HEK293 (cell line): ENCODE measurements around the gene SOX13.

Experiments
- BCL11A ChIP-seq: fragments of 450-650 bp; formaldehyde crosslinking; IDR thresholded peaks from 2 replicates; pipeline ENCODE4 v1.5.1; 2016; ENCODE audit warnings: low read depth, missing biosample characterization, missing genetic modification characterization
- ELK4 ChIP-seq: IDR thresholded peaks from 2 replicates; pipeline ENCODE4 v1.6.1; 2011; ENCODE audit warnings: mild to moderate bottlenecking, low read depth, low read length, borderline replicate concordance
- GLI4 ChIP-seq: fragments of 450-650 bp; formaldehyde crosslinking; IDR thresholded peaks from 2 replicates; pipeline ENCODE4 v1.5.1; 2016; ENCODE audit warnings: missing biosample characterization, missing genetic modification characterization
- IKZF3 ChIP-seq: fragments of 450-650 bp; IDR thresholded peaks from 2 replicates; pipeline ENCODE4 v1.5.0; 2018; ENCODE audit warnings: missing biosample characterization, mild to moderate bottlenecking, missing genetic modification characterization, moderate library complexity
- KLF10 ChIP-seq: fragments of 450-650 bp; IDR thresholded peaks from 2 replicates; pipeline ENCODE4 v1.5.1; 2018; ENCODE audit warnings: missing biosample characterization, mild to moderate bottlenecking, missing genetic modification characterization
- KLF9 ChIP-seq: fragments of 450-650 bp; formaldehyde crosslinking; IDR thresholded peaks from 2 replicates; pipeline ENCODE4 v1.5.1; 2016; ENCODE audit warnings: missing biosample characterization, missing genetic modification characterization, low read depth
- PRDM10 ChIP-seq: fragments of 450-650 bp; formaldehyde crosslinking; IDR thresholded peaks from 2 replicates; pipeline ENCODE4 v1.5.1; 2016; ENCODE audit warnings: missing biosample characterization, missing genetic modification characterization
- SP7 ChIP-seq: fragments of 450-650 bp; formaldehyde crosslinking; IDR thresholded peaks from 2 replicates; pipeline ENCODE4 v1.5.1; 2016; ENCODE audit warnings: missing biosample characterization, missing genetic modification characterization
- ZBTB11 ChIP-seq: fragments of 450-650 bp; formaldehyde crosslinking; conservative IDR thresholded peaks from 2 replicates; pipeline ENCODE4 v1.5.1; 2016; ENCODE audit warnings: low read depth, missing biosample characterization, missing genetic modification characterization
- ZBTB20 ChIP-seq: fragments of 450-650 bp; formaldehyde crosslinking; IDR thresholded peaks from 2 replicates; pipeline ENCODE4 v1.5.1; 2016; ENCODE audit warnings: missing biosample characterization, missing genetic modification characterization
- ZBTB8A ChIP-seq: fragments of 450-650 bp; formaldehyde crosslinking; IDR thresholded peaks from 2 replicates; pipeline ENCODE4 v1.5.1; 2016; ENCODE audit warnings: missing biosample characterization, missing genetic modification characterization
- ZNF121 ChIP-seq: fragments of 450-650 bp; formaldehyde crosslinking; IDR thresholded peaks from 2 replicates; pipeline ENCODE4 v1.5.1; 2016; ENCODE audit warnings: missing biosample characterization, missing genetic modification characterization
- ZNF19 ChIP-seq: fragments of 450-650 bp; formaldehyde crosslinking; IDR thresholded peaks from 2 replicates; pipeline ENCODE4; 2016; ENCODE audit warnings: missing biosample characterization, missing genetic modification characterization, low read depth
- ZNF2 ChIP-seq: fragments of 450-650 bp; formaldehyde crosslinking; IDR thresholded peaks from 2 replicates; pipeline ENCODE4 v1.5.1; 2016; ENCODE audit warnings: missing biosample characterization, missing genetic modification characterization
- ZNF202 ChIP-seq: fragments of 450-650 bp; formaldehyde crosslinking; IDR thresholded peaks from 2 replicates; pipeline ENCODE4 v1.5.1; 2016; ENCODE audit warnings: missing biosample characterization, missing genetic modification characterization, borderline replicate concordance
- ZNF335 ChIP-seq: fragments of 450-650 bp; formaldehyde crosslinking; conservative IDR thresholded peaks from 2 replicates; pipeline ENCODE4 v1.5.1; 2016; ENCODE audit warnings: missing biosample characterization, missing genetic modification characterization
- ZNF449 ChIP-seq: fragments of 450-650 bp; formaldehyde crosslinking; IDR thresholded peaks from 2 replicates; pipeline ENCODE4 v1.5.1; 2017; ENCODE audit warnings: missing biosample characterization, mild to moderate bottlenecking, missing genetic modification characterization, moderate library complexity
- ZNF555 ChIP-seq: fragments of 450-650 bp; formaldehyde crosslinking; conservative IDR thresholded peaks from 2 replicates; pipeline ENCODE4 v1.5.1; 2017; ENCODE audit warnings: missing biosample characterization, mild to moderate bottlenecking, missing genetic modification characterization, inconsistent platforms
- ZNF580 ChIP-seq: fragments of 450-650 bp; formaldehyde crosslinking; IDR thresholded peaks from 2 replicates; pipeline ENCODE4 v1.5.1; 2016; ENCODE audit warnings: missing biosample characterization, missing genetic modification characterization
- ZNF670 ChIP-seq: fragments of 450-650 bp; formaldehyde crosslinking; IDR thresholded peaks from 2 replicates; pipeline ENCODE4 v1.5.1; 2016; ENCODE audit warnings: missing biosample characterization, missing genetic modification characterization, low read depth
- ZNF76 ChIP-seq: fragments of 450-650 bp; formaldehyde crosslinking; IDR thresholded peaks from 2 replicates; pipeline ENCODE4; 2016; ENCODE audit warnings: low read depth, missing biosample characterization, missing genetic modification characterization, borderline replicate concordance
- ZNF768 ChIP-seq: fragments of 450-650 bp; formaldehyde crosslinking; IDR thresholded peaks from 2 replicates; pipeline ENCODE4 v1.5.1; 2018; ENCODE audit warnings: missing biosample characterization, mild to moderate bottlenecking, missing genetic modification characterization
- ZNF777 ChIP-seq: fragments of 450-650 bp; formaldehyde crosslinking; IDR thresholded peaks from 2 replicates; pipeline ENCODE4 v1.5.1; 2017; ENCODE audit warnings: missing biosample characterization, missing genetic modification characterization, borderline replicate concordance
- ZSCAN23 ChIP-seq: fragments of 450-650 bp; formaldehyde crosslinking; IDR thresholded peaks from 2 replicates; pipeline ENCODE4 v1.5.1; 2016; ENCODE audit warnings: missing biosample characterization, missing genetic modification characterization

The SOX13 gene

GRCh38 chr1:204151552-204152309, 78.8 kb downstream of the SOX13 start, which contains the start of gene ETNK2 (continued):
- TF ChIP-seq PRDM10 (tag by site-specific recombination) (no peak; the same call in 1 of the 2 replicates), ELK4 (no peak), ZNF2 (tag by site-specific recombination) (no peak), KLF10 (tag by site-specific recombination) (peak; percentile 65), ZNF555 (tag by site-specific recombination) (no peak), BCL11A (no peak), ZBTB11 (tag by site-specific recombination) (peak; percentile 36; the same call in 1 of the 2 replicates), ZNF76 (tag by site-specific recombination) (peak; percentile 71; the same call in 1 of the 2 replicates), SP7 (tag by site-specific recombination) (0 out of 2 replicates have a peak, but pooled peaks have one; percentile 13), ZBTB20 (tag by site-specific recombination) (peak; percentile 98), ZNF202 (tag by site-specific recombination) (no peak), KLF9 (tag by site-specific recombination) (peak; percentile 47), ZNF580 (tag by site-specific recombination) (no peak), ZBTB8A (peak; percentile 23; the same call in 1 of the 2 replicates), GLI4 (tag by site-specific recombination) (no peak), ZNF19 (tag by site-specific recombination) (no peak), ZNF768 (tag by site-specific recombination) (no peak), ZNF335 (tag by site-specific recombination) (peak; percentile 10; the same call in 1 of the 2 replicates), ZNF449 (tag by site-specific recombination) (no peak), IKZF3 (tag by site-specific recombination) (peak; percentile 23; the same call in 1 of the 2 replicates), ZNF121 (tag by site-specific recombination) (no peak), ZSCAN23 (tag by site-specific recombination) (no peak), ZNF777 (tag by site-specific recombination) (peak; percentile 78; the same call in 1 of the 2 replicates), ZNF670 (tag by site-specific recombination) (no peak)
